Natural killer cell (primary cell): ENCODE results near the gene COL16A1. TPM values are rescaled to one million over a fixed set of nuclear protein-coding genes. Genes with fewer than 3 reads are reported as not detected.

Experiments used
- ATAC-seq, 3 donors: fragments of 150-1000 bp in 2 of 3; fragments of 200-7000 bp in 1 of 3; cut with Tn5 transposase; 1 replicate in 1 of 3; 2 replicates in 2 of 3; pipeline ENCODE4 v1.10.0; 2021; ENCODE audit warnings: mild to moderate bottlenecking in 2 of 3, moderate library complexity in 2 of 3
- DNase-seq, 2 donors: peaks; one replicate each; pipeline versions ENCODE4 v3.0.0 to v3.0.0-alpha.2; 2013 to 2021; ENCODE audit warnings: mixed read lengths in 1 of 2
- H3K27ac ChIP-seq: one replicate; pipeline ENCODE4 v1.5.1; 2013; ENCODE audit warnings: mild to moderate bottlenecking, low read length
- H3K27me3 ChIP-seq: one replicate; pipeline ENCODE4 v1.6.1; 2013; ENCODE audit warnings: low read length; ENCODE audit not compliant: control insufficient read depth, insufficient read depth
- H3K36me3 ChIP-seq: one replicate; pipeline ENCODE4 v1.6.1; 2013; ENCODE audit warnings: low read length; ENCODE audit not compliant: control insufficient read depth, insufficient read depth
- H3K4me1 ChIP-seq: one replicate; pipeline ENCODE4 v1.6.1; 2013; ENCODE audit warnings: low read length; ENCODE audit not compliant: control insufficient read depth, insufficient read depth
- H3K4me3 ChIP-seq: one replicate; pipeline ENCODE4 v1.5.1; 2013; ENCODE audit warnings: low read length
- H3K9me3 ChIP-seq: one replicate; pipeline ENCODE4 v1.6.1; 2013; ENCODE audit warnings: low read length; ENCODE audit not compliant: control insufficient read depth, insufficient read depth
- H3K27ac Mint-ChIP-seq, 2 donors: one replicate each; pipeline ENCODE4 v1.8.0; 2022; ENCODE audit warnings: mild to moderate bottlenecking in 2 of 2, mixed read lengths in 2 of 2, moderate library complexity in 1 of 2
- H3K27me3 Mint-ChIP-seq, 2 donors: one replicate each; pipeline ENCODE4 v1.8.0; 2022; ENCODE audit warnings: low read depth in 2 of 2, mixed read lengths in 2 of 2
- H3K36me3 Mint-ChIP-seq: one replicate; pipeline ENCODE4 v1.8.0; 2022; ENCODE audit warnings: mixed read lengths
- H3K4me1 Mint-ChIP-seq, 2 donors: one replicate each; pipeline ENCODE4 v1.8.0; 2022; ENCODE audit warnings: mixed read lengths in 2 of 2
- H3K4me3 Mint-ChIP-seq: one replicate; pipeline ENCODE4 v1.8.0; 2022; ENCODE audit warnings: mild to moderate bottlenecking, moderate library complexity, mixed read lengths
- H3K9me3 Mint-ChIP-seq, 2 donors: one replicate each; pipeline ENCODE4 v1.8.0; 2022; ENCODE audit warnings: mixed read lengths in 2 of 2
- whole genome bisulfite sequencing: methylation state at CpG from one replicate; pipeline ENCODE4 v1.1.7; 2013; ENCODE audit warnings: missing lambda C conversion rate; ENCODE audit not compliant: insufficient coverage; 5-methylcytosine and 5-hydroxymethylcytosine counted together
- intact Hi-C: fragments of 100-400 bp; cut with micrococcal nuclease; formaldehyde crosslinking; loops from one replicate; pipeline ENCODE4 v1.14.2; 2022
- total RNA-seq, 4 donors: library from RNA; stranded (reverse); fragments of 120-200 nt in 1 of 4; gene quantifications; one replicate each; pipeline versions ENCODE4 v1.2.3 to v1.2.4, GENCODE V29; 2013 to 2022
- TF ChIP-seq, protein P1 (sequence below): fragments of 200-600 bp; IDR thresholded peaks from one replicate; pipeline ENCODE4 v1.8.0; 2022; ENCODE audit warnings: antibody characterized with exemption

COL16A1 gene
- total RNA-seq, 3 donors from 2014 or later (not counting 1 experiment from before 2014, with no cell fraction given), result 0.14 TPM; not detected in 2

DNA sequence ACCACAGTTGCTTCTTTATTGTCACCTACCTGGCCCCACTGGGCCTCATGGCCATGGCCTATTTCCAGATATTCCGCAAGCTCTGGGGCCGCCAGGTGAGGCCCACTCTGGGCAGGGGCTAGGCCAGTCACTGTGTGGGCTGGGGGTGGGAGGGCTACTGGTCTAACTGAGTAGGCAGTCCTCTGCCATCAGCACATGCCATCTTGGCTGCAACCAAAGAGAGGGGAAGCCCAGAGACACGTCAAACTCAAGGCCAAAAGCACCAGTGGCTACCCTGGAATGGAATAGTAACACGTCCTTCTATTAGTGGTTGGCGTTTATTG, 82.4 kb downstream of the COL16A1 start:
- Histone ChIP-seq H3K27me3 (peaks cover 21% of the 10 kb centered on the region), H3K36me3 (no peaks in the 10 kb centered on the region), H3K4me1 (peaks cover 9% of the 10 kb centered on the region), H3K27ac (no peak overlapping the region), H3K4me3 (no peak overlapping the region), H3K9me3 (no peaks in the 10 kb centered on the region)
- intact Hi-C loops, result no loop called here
- Mint-ChIP-seq H3K27me3 (peaks cover 11 to 22% of the 10 kb centered on the region in 2 donors), H3K27ac (no peak overlapping the region), H3K4me3 (no peak overlapping the region), H3K4me1 (peaks cover 12 to 13% of the 10 kb centered on the region in 2 donors), H3K9me3 (no peaks in the 10 kb centered on the region), H3K36me3 (no peaks in the 10 kb centered on the region)
- WGBS, result 91% methylated on average over 5 of the region's 5 CpGs
- DNase-seq (peak in 1 of 2 donors; percentile 1), ATAC-seq (no peak)
- TF ChIP-seq, protein P1, sequence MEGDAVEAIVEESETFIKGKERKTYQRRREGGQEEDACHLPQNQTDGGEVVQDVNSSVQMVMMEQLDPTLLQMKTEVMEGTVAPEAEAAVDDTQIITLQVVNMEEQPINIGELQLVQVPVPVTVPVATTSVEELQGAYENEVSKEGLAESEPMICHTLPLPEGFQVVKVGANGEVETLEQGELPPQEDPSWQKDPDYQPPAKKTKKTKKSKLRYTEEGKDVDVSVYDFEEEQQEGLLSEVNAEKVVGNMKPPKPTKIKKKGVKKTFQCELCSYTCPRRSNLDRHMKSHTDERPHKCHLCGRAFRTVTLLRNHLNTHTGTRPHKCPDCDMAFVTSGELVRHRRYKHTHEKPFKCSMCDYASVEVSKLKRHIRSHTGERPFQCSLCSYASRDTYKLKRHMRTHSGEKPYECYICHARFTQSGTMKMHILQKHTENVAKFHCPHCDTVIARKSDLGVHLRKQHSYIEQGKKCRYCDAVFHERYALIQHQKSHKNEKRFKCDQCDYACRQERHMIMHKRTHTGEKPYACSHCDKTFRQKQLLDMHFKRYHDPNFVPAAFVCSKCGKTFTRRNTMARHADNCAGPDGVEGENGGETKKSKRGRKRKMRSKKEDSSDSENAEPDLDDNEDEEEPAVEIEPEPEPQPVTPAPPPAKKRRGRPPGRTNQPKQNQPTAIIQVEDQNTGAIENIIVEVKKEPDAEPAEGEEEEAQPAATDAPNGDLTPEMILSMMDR, result no peak

DNA sequence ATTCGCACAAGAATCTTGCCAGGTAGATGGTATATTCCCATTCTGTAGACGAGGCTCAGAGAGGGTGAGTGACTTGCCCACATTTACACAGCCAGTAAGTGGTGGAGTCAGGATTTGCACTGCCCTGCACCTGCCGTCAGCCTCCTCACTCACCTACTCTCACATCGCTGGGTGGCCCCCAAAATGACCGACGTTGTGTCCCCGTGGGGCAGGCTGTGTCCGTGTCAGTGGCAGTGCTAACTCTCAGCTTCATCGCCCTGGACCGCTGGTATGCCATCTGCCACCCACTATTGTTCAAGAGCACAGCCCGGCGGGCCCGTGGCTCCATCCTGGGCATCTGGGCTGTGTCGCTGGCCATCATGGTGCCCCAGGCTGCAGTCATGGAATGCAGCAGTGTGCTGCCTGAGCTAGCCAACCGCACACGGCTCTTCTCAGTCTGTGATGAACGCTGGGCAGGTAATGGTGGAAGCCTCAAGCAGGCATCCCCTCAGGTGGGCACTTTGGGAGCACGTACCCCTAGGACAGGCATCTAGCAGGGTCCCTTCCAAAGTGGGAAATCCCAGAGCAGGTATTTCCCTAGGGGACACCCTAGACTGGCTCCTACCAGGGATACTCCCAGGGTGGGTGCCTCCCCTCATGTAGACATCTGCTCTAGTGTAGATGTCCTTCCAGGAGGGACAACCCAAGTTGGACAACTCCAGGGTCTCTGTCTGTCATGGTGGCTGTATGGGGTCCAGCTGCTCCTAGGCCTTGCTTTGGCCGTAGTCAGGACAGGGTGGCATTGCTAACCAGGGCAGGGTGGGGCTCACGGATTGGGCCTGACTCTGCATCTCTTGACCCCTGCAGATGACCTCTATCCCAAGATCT, 83.0 kb downstream of the COL16A1 start:
- Mint-ChIP-seq H3K27ac (no peak overlapping the region), H3K4me3 (no peak overlapping the region), H3K4me1 (peaks cover 12 to 13% of the 10 kb centered on the region in 2 donors), H3K9me3 (no peaks in the 10 kb centered on the region), H3K27me3 (peaks cover 13 to 23% of the 10 kb centered on the region in 2 donors), H3K36me3 (no peaks in the 10 kb centered on the region)
- Histone ChIP-seq H3K9me3 (no peaks in the 10 kb centered on the region), H3K36me3 (no peaks in the 10 kb centered on the region), H3K27ac (no peak overlapping the region), H3K4me3 (no peak overlapping the region), H3K27me3 (peaks cover 22% of the 10 kb centered on the region), H3K4me1 (peaks cover 9% of the 10 kb centered on the region)
- ATAC-seq, result no peak
- DNase-seq, result peak in 1 of 2 donors; percentile 2
- TF ChIP-seq, protein P1, result no peak
- 96% methylated on average over 20 of the region's 20 CpGs for WGBS
- intact Hi-C loops, result no loop called here

DNA sequence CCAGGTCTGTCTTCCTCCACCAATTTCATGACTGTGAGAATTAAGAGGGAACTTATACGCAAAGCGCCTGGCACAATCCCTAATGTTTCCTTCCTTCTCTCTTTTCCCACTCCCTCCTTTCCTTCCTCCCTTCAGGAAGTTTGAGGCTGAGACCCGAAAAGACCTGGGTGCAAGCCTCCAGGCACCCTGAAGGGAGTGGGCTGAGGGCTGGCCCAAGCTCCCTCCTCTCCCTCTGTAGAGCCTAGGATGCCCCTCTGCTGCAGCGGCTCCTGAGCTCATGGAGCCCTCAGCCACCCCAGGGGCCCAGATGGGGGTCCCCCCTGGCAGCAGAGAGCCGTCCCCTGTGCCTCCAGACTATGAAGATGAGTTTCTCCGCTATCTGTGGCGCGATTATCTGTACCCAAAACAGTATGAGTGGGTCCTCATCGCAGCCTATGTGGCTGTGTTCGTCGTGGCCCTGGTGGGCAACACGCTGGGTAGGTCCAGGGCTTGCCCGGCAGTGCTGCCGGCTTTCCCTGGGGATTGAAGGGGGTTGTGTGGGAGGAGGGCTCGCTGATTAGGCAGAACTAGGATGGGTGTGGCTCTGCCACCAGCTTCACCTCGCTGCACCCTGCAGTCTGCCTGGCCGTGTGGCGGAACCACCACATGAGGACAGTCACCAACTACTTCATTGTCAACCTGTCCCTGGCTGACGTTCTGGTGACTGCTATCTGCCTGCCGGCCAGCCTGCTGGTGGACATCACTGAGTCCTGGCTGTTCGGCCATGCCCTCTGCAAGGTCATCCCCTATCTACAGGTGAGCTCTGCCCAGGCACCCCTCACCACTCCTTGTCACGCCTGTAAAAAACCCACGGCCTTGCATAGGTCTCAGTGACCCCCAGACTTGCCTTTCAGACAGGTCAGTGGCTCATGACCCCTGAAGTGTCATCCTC, 84.6 kb downstream of the COL16A1 start:
- H3K27ac Mint-ChIP-seq, result no peak overlapping the region
- Histone ChIP-seq H3K9me3 (no peaks in the 10 kb centered on the region), H3K4me1 (peaks cover 9% of the 10 kb centered on the region), H3K27me3 (peaks cover 22% of the 10 kb centered on the region), H3K4me3 (no peak overlapping the region), H3K36me3 (no peaks in the 10 kb centered on the region), H3K27ac (no peak overlapping the region)
- TF ChIP-seq, protein P1, result no peak
- peaks cover 13 to 29% of the 10 kb centered on the region in 2 donors for H3K27me3 Mint-ChIP-seq
- peaks cover 12 to 13% of the 10 kb centered on the region in 2 donors for H3K4me1 Mint-ChIP-seq
- DNase-seq (peak in 1 of 2 donors; percentile 7), ATAC-seq (no peak)
- no peaks in the 10 kb centered on the region for H3K36me3 Mint-ChIP-seq
- H3K4me3 Mint-ChIP-seq, result no peak overlapping the region
- WGBS, result 83% methylated on average over 23 of the region's 23 CpGs
- intact Hi-C loops, result no loop called here
- no peaks in the 10 kb centered on the region for H3K9me3 Mint-ChIP-seq
